ENCODE data around the gene RPS25. TPM values are rescaled to one million over a fixed set of nuclear protein-coding genes. Genes with fewer than 3 reads are reported as not detected.

RPS25 gene
- total and polyA plus RNA-seq, 10 of the 15 experiments (the other 5 are each of a cell fraction or from before 2014, with no cell fraction given), result 886 to 3,746 (median 3,066) TPM

- DNase-seq (ENCODE audit: low read depth, low spot score) (no peak), ATAC-seq (no peak), FAIRE-seq (no peak)
- no peaks in the 10 kb centered on the region for H3K9me3 ChIP-seq (replicated peaks; ENCODE audit: control insufficient read depth, insufficient read depth, low read length)
- H3K4me2 ChIP-seq (ENCODE audit: control insufficient read depth, insufficient read depth), result no peak overlapping the region
- no peak overlapping the region for H2AFZ ChIP-seq (ENCODE audit: control insufficient read depth, low read depth, low read length)
- POLR2A ChIA-PET, result interaction anchor here (0.6 kb wide), 2 partner anchors 22 to 364 kb away, joined by 3 to 5 read pairs; no protein-coding TSS in a partner anchor
- SMC1A ChIA-PET (ENCODE audit: uncharacterized antibody, unreplicated experiment), result interaction anchor here (1.2 kb wide), 1 partner anchor 109 kb away, joined by 3 read pairs; no protein-coding TSS in a partner anchor
- no peaks in the 10 kb centered on the region; the same call in 1 of the 2 replicates for H3K4me1 ChIP-seq (ENCODE audit: control insufficient read depth, insufficient read depth, low read length)
- in situ Hi-C loops (cut with MboI), result no loop called here
- WGBS (ENCODE audit: insufficient coverage, insufficient replicate concordance, low lambda C conversion rate, missing lambda C conversion rate), result 84% methylated on average over 5 of the region's 5 CpGs
- CTCF ChIA-PET, result interaction anchor here (0.6 to 2.9 kb wide), 6 partner anchors 33 to 275 kb away, joined by 3 to 10 read pairs (median 4); no protein-coding TSS in a partner anchor
- no peaks in the 10 kb centered on the region for H3K27me3 ChIP-seq (replicated peaks in 1 of 2; ENCODE audit: control insufficient read depth in 2 of 2, insufficient read depth in 2 of 2, low read length in 1 of 2)
- no peak overlapping the region for H3K4me3 ChIP-seq
- no peak overlapping the region for H3K9ac ChIP-seq (ENCODE audit: control insufficient read depth, insufficient read depth, low read length)
- BruUV-seq (replicated peaks), result no TSS peak
- RAD21 ChIA-PET (ENCODE audit: unreplicated experiment), result no interaction called here
- intact Hi-C loops (cut with micrococcal nuclease; ENCODE audit: unreplicated experiment), result no loop called here
- no peak overlapping the region for H3K27ac ChIP-seq (ENCODE audit: control insufficient read depth, insufficient read depth)
- H3K79me2 ChIP-seq (ENCODE audit: control insufficient read depth, insufficient read depth, low read length), result peaks cover 7% of the 10 kb centered on the region
- TF ChIP-seq POLR2AphosphoS5 (IDR thresholded peaks at IDR 0.05; ENCODE audit: low read length) (no peak), BHLHE40 (IDR thresholded peaks at IDR 0.05; ENCODE audit: borderline replicate concordance in 1 of 2, low read depth in 2 of 2, low read length in 1 of 2) (no peak), MEF2B (IDR thresholded peaks at IDR 0.05; ENCODE audit: partially characterized antibody, poor library complexity, severe bottlenecking) (no peak), GABPA (IDR thresholded peaks at IDR 0.05; ENCODE audit: low read depth) (no peak), KAT2A (conservative IDR thresholded peaks at IDR 0.05; ENCODE audit: control insufficient read depth, low read depth, low read length) (no peak), WRNIP1 (IDR thresholded peaks at IDR 0.05; ENCODE audit: borderline replicate concordance, low read depth, low read length) (no peak), ZBTB4 (CRISPR knock-in tag; IDR thresholded peaks at IDR 0.05) (no peak)
- TF ChIP-seq, protein P1, sequence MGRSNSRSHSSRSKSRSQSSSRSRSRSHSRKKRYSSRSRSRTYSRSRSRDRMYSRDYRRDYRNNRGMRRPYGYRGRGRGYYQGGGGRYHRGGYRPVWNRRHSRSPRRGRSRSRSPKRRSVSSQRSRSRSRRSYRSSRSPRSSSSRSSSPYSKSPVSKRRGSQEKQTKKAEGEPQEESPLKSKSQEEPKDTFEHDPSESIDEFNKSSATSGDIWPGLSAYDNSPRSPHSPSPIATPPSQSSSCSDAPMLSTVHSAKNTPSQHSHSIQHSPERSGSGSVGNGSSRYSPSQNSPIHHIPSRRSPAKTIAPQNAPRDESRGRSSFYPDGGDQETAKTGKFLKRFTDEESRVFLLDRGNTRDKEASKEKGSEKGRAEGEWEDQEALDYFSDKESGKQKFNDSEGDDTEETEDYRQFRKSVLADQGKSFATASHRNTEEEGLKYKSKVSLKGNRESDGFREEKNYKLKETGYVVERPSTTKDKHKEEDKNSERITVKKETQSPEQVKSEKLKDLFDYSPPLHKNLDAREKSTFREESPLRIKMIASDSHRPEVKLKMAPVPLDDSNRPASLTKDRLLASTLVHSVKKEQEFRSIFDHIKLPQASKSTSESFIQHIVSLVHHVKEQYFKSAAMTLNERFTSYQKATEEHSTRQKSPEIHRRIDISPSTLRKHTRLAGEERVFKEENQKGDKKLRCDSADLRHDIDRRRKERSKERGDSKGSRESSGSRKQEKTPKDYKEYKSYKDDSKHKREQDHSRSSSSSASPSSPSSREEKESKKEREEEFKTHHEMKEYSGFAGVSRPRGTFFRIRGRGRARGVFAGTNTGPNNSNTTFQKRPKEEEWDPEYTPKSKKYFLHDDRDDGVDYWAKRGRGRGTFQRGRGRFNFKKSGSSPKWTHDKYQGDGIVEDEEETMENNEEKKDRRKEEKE (IDR thresholded peaks at IDR 0.05), result no peak
- TF ChIP-seq, protein P2, sequence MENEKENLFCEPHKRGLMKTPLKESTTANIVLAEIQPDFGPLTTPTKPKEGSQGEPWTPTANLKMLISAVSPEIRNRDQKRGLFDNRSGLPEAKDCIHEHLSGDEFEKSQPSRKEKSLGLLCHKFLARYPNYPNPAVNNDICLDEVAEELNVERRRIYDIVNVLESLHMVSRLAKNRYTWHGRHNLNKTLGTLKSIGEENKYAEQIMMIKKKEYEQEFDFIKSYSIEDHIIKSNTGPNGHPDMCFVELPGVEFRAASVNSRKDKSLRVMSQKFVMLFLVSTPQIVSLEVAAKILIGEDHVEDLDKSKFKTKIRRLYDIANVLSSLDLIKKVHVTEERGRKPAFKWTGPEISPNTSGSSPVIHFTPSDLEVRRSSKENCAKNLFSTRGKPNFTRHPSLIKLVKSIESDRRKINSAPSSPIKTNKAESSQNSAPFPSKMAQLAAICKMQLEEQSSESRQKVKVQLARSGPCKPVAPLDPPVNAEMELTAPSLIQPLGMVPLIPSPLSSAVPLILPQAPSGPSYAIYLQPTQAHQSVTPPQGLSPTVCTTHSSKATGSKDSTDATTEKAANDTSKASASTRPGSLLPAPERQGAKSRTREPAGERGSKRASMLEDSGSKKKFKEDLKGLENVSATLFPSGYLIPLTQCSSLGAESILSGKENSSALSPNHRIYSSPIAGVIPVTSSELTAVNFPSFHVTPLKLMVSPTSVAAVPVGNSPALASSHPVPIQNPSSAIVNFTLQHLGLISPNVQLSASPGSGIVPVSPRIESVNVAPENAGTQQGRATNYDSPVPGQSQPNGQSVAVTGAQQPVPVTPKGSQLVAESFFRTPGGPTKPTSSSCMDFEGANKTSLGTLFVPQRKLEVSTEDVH (IDR thresholded peaks at IDR 0.05; ENCODE audit: low read depth, partially characterized antibody), result no peak
- no peaks in the 10 kb centered on the region for H4K20me1 ChIP-seq (ENCODE audit: control insufficient read depth, insufficient read depth)
- no peaks in the 10 kb centered on the region for H3K36me3 ChIP-seq (ENCODE audit: control insufficient read depth in 2 of 2, insufficient read depth in 2 of 2, low read length in 1 of 2)
Observed at GRCh38 chr11:119062779-119063178, 44.6 kb upstream of the RPS25 start.
